ENCODE results near the gene MYO5A.

DNA sequence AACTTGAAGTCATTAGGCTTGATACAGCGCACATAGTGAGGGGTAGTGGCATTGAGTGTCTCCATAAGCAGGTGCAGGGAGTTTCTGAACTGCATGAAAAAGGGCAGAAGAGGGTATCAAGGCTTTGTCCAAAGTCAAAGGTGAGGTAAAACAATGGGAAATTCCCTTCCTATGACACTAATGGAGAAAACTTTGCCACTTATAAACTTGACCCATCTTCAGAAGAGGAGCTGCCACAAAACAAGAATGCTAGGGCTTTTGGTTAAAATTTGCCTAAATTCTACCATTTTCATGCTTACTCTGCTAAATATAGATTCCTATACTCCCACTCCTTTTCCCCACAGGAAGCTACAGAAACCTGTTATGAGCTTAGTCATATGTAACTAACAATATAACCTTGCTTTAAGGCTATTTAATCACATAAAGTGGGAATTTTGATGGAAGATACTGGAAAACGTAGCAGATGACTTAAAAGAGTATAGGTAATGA, 145.5 kb downstream of the MYO5A start:
- TF ChIP-seq, protein P1, sequence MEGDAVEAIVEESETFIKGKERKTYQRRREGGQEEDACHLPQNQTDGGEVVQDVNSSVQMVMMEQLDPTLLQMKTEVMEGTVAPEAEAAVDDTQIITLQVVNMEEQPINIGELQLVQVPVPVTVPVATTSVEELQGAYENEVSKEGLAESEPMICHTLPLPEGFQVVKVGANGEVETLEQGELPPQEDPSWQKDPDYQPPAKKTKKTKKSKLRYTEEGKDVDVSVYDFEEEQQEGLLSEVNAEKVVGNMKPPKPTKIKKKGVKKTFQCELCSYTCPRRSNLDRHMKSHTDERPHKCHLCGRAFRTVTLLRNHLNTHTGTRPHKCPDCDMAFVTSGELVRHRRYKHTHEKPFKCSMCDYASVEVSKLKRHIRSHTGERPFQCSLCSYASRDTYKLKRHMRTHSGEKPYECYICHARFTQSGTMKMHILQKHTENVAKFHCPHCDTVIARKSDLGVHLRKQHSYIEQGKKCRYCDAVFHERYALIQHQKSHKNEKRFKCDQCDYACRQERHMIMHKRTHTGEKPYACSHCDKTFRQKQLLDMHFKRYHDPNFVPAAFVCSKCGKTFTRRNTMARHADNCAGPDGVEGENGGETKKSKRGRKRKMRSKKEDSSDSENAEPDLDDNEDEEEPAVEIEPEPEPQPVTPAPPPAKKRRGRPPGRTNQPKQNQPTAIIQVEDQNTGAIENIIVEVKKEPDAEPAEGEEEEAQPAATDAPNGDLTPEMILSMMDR (IDR thresholded peaks at IDR 0.05 in 2 of 3, conservative IDR thresholded peaks at IDR 0.05 in 1 of 3; ENCODE audit: borderline replicate concordance in 1 of 3, insufficient read depth in 1 of 3, low read depth in 2 of 3, low read length in 2 of 3), result no peak
- TF ChIP-seq, protein P2, sequence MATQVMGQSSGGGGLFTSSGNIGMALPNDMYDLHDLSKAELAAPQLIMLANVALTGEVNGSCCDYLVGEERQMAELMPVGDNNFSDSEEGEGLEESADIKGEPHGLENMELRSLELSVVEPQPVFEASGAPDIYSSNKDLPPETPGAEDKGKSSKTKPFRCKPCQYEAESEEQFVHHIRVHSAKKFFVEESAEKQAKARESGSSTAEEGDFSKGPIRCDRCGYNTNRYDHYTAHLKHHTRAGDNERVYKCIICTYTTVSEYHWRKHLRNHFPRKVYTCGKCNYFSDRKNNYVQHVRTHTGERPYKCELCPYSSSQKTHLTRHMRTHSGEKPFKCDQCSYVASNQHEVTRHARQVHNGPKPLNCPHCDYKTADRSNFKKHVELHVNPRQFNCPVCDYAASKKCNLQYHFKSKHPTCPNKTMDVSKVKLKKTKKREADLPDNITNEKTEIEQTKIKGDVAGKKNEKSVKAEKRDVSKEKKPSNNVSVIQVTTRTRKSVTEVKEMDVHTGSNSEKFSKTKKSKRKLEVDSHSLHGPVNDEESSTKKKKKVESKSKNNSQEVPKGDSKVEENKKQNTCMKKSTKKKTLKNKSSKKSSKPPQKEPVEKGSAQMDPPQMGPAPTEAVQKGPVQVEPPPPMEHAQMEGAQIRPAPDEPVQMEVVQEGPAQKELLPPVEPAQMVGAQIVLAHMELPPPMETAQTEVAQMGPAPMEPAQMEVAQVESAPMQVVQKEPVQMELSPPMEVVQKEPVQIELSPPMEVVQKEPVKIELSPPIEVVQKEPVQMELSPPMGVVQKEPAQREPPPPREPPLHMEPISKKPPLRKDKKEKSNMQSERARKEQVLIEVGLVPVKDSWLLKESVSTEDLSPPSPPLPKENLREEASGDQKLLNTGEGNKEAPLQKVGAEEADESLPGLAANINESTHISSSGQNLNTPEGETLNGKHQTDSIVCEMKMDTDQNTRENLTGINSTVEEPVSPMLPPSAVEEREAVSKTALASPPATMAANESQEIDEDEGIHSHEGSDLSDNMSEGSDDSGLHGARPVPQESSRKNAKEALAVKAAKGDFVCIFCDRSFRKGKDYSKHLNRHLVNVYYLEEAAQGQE (IDR thresholded peaks at IDR 0.05; ENCODE audit: low read depth), result no peak
- no peak for TF ChIP-seq ZNF274 (IDR thresholded peaks at IDR 0.05; ENCODE audit: low read depth, low read length)

Data from HCT116 (cell line).